Thoracic aorta (tissue), 2 donors: ENCODE data around the gene HMCN1. TPM values are rescaled to one million over a fixed set of nuclear protein-coding genes. Genes with fewer than 3 reads are reported as not detected.

Experiments used
- ATAC-seq: fragments of 150-250 bp; one replicate; pipeline ENCODE4 v1.8.0; 2017; ENCODE audit warnings: low read depth; ENCODE audit not compliant: insufficient number of reproducible peaks, low FRiP score
- DNase-seq: peaks from one replicate; pipeline ENCODE4 v3.0.0-alpha.2; 2020; ENCODE audit warnings: low spot score
- H3K27ac ChIP-seq, 2 donors: fragments of 200-600 bp; sonication (generic); 1 replicate in 1 of 2; 2 replicates in 1 of 2; pipeline ENCODE4 v1.5.1; 2016; ENCODE audit warnings: mild to moderate bottlenecking in 2 of 2, moderate library complexity in 2 of 2
- H3K27me3 ChIP-seq: fragments of 200-600 bp; sonication (generic); replicated peaks from 2 replicates; pipeline ENCODE4 v1.6.0; 2016; ENCODE audit warnings: mild to moderate bottlenecking; ENCODE audit not compliant: insufficient read depth
- H3K36me3 ChIP-seq: fragments of 200-600 bp; sonication (generic); one replicate; pipeline ENCODE4 v1.5.1; 2016
- H3K4me1 ChIP-seq, 2 donors: fragments of 200-600 bp; sonication (generic); 1 replicate in 1 of 2; 2 replicates in 1 of 2; pipeline versions ENCODE4 v1.5.1 to v1.6.0; 2016; ENCODE audit warnings: low read depth in 2 of 2, mild to moderate bottlenecking in 1 of 2; ENCODE audit not compliant: control insufficient read depth in 1 of 2
- H3K4me3 ChIP-seq: fragments of 200-600 bp; sonication (generic); 2 replicates; pipeline ENCODE4 v1.5.1; 2016; ENCODE audit warnings: mild to moderate bottlenecking
- H3K9me3 ChIP-seq: fragments of 200-600 bp; sonication (generic); 2 replicates; pipeline ENCODE4 v1.5.1; 2016
- CTCF ChIP-seq: fragments of 200-600 bp; sonication (generic); IDR thresholded peaks from one replicate; pipeline ENCODE4 v1.5.1; 2019; ENCODE audit warnings: antibody characterized with exemption
- total RNA-seq, 2 donors: library from RNA; depleted of rRNA; stranded (reverse); fragments of >200 nt; gene quantifications; one replicate each; pipeline versions ENCODE4 v1.1.0 to v1.2.3, GENCODE V29; 2016

The HMCN1 gene
- total RNA-seq, 2 donors from 2014 or later = 142 to 191 TPM

GRCh38 chr1:186220067-186220466, 485.9 kb downstream of the HMCN1 start:
- TF ChIP-seq CTCF = no peak

GRCh38 chr1:186220911-186221310, 486.7 kb downstream of the HMCN1 start:
- no peaks in the 10 kb centered on the region for H3K4me1 ChIP-seq
- H3K27ac ChIP-seq = no peak overlapping the region
- no peak overlapping the region for H3K4me3 ChIP-seq
- no peak for ATAC-seq
- TF ChIP-seq CTCF = no peak
- no peaks in the 10 kb centered on the region for H3K36me3 ChIP-seq
- H3K9me3 ChIP-seq = no peaks in the 10 kb centered on the region
- DNase-seq = no peak
- H3K27me3 ChIP-seq = no peaks in the 10 kb centered on the region

More at GRCh38 chr1:186220067-186220466, 485.9 kb downstream of the HMCN1 start:
- DNase-seq (no peak), ATAC-seq (no peak)
- Histone ChIP-seq H3K4me1 (no peaks in the 10 kb centered on the region), H3K27me3 (no peaks in the 10 kb centered on the region), H3K9me3 (no peaks in the 10 kb centered on the region), H3K36me3 (no peaks in the 10 kb centered on the region), H3K4me3 (no peak overlapping the region), H3K27ac (no peak overlapping the region)

GRCh38 chr1:186225096-186225495, 490.9 kb downstream of the HMCN1 start:
- no peak overlapping the region for H3K27ac ChIP-seq
- H3K4me1 ChIP-seq = no peaks in the 10 kb centered on the region
- no peak overlapping the region for H3K4me3 ChIP-seq
- no peaks in the 10 kb centered on the region for H3K36me3 ChIP-seq
- no peaks in the 10 kb centered on the region for H3K9me3 ChIP-seq
- no peak for DNase-seq
- ATAC-seq = no peak
- no peak for TF ChIP-seq CTCF
- no peaks in the 10 kb centered on the region for H3K27me3 ChIP-seq

- Histone ChIP-seq H3K4me1 (no peaks in the 10 kb centered on the region), H3K4me3 (no peak overlapping the region), H3K9me3 (no peaks in the 10 kb centered on the region), H3K27me3 (no peaks in the 10 kb centered on the region), H3K36me3 (no peaks in the 10 kb centered on the region), H3K27ac (no peak overlapping the region)
- no peak for TF ChIP-seq CTCF
- ATAC-seq (no peak), DNase-seq (no peak)
These were observed 494.6 kb downstream of the HMCN1 start for GRCh38 chr1:186228749-186229148.

- no peaks in the 10 kb centered on the region for H3K27me3 ChIP-seq
- no peak for TF ChIP-seq CTCF
- H3K27ac ChIP-seq = no peak overlapping the region
- no peak for ATAC-seq
- no peak overlapping the region for H3K4me3 ChIP-seq
- no peaks in the 10 kb centered on the region for H3K9me3 ChIP-seq
- H3K36me3 ChIP-seq = no peaks in the 10 kb centered on the region
- H3K4me1 ChIP-seq = no peaks in the 10 kb centered on the region
- DNase-seq = no peak
These were observed 497.8 kb downstream of the HMCN1 start for GRCh38 chr1:186231861-186232436.
